Endodermal cell (in vitro differentiated cells): Measurements from ENCODE around the gene ESR2. TPM values are rescaled to one million over a fixed set of nuclear protein-coding genes. Genes with fewer than 3 reads are reported as not detected.

Experiments
- DNase-seq: peaks from one replicate; pipeline ENCODE4 v3.0.0-alpha.2; 2017
- H3K27ac ChIP-seq: 2 replicates; pipeline ENCODE4 v1.5.1; 2013; ENCODE audit warnings: mild to moderate bottlenecking, low read depth, low read length, moderate library complexity
- H3K27me3 ChIP-seq: 2 replicates; pipeline ENCODE4 v1.6.1; 2013; ENCODE audit warnings: mild to moderate bottlenecking, low read length, moderate library complexity; ENCODE audit not compliant: insufficient read depth, control insufficient read depth, poor library complexity, severe bottlenecking
- H3K36me3 ChIP-seq: 2 replicates; pipeline ENCODE4 v1.7.0; 2013; ENCODE audit warnings: mild to moderate bottlenecking, low read length, moderate library complexity; ENCODE audit not compliant: control insufficient read depth, insufficient read depth
- H3K4me1 ChIP-seq: one replicate; pipeline ENCODE4 v1.7.0; 2013; ENCODE audit warnings: low read length; ENCODE audit not compliant: control insufficient read depth, insufficient read depth
- H3K4me3 ChIP-seq: 2 replicates; pipeline ENCODE4 v1.5.1; 2013; ENCODE audit warnings: mild to moderate bottlenecking, low read length, moderate library complexity
- H3K9ac ChIP-seq: 2 replicates; pipeline ENCODE4 v1.6.1; 2013; ENCODE audit warnings: mild to moderate bottlenecking, low read length, moderate library complexity; ENCODE audit not compliant: poor library complexity, severe bottlenecking; ENCODE audit errors: extremely low read depth
- H3K9me3 ChIP-seq: 2 replicates; pipeline ENCODE4 v1.6.1; 2013; ENCODE audit warnings: mild to moderate bottlenecking, low read length, moderate library complexity; ENCODE audit not compliant: control insufficient read depth
- H3K27ac Mint-ChIP-seq: 2 replicates; pipeline ENCODE4 v1.8.0; 2020; ENCODE audit warnings: mixed read lengths
- H3K27me3 Mint-ChIP-seq: 2 replicates; pipeline ENCODE4 v1.8.0; 2021; ENCODE audit warnings: mild to moderate bottlenecking, mixed read lengths; ENCODE audit not compliant: insufficient read depth
- H3K36me3 Mint-ChIP-seq: 2 replicates; pipeline ENCODE4 v1.8.0; 2020; ENCODE audit warnings: low read depth, mixed read lengths
- H3K4me1 Mint-ChIP-seq: 2 replicates; pipeline ENCODE4 v1.8.0; 2020; ENCODE audit warnings: mixed read lengths
- H3K4me3 Mint-ChIP-seq: 2 replicates; pipeline ENCODE4 v1.8.0; 2020; ENCODE audit warnings: mild to moderate bottlenecking, moderate library complexity, mixed read lengths
- H3K9me3 Mint-ChIP-seq: 2 replicates; pipeline ENCODE4 v1.8.0; 2020; ENCODE audit warnings: mild to moderate bottlenecking, mixed read lengths
- CTCF ChIP-seq: fragments of 200-600 bp; sonication (generic); conservative IDR thresholded peaks from 2 replicates; pipeline ENCODE4 v1.5.0; 2021; ENCODE audit warnings: antibody characterized with exemption, mild to moderate bottlenecking
- WGBS, 2 experiments: methylation state at CpG; one replicate each; pipeline versions ENCODE4 v1.1.5 to v1.1.7; 2013; ENCODE audit warnings: missing lambda C conversion rate in 2 of 2, mixed read lengths in 1 of 2; ENCODE audit not compliant: insufficient coverage in 1 of 2, insufficient read length in 1 of 2; 5-methylcytosine and 5-hydroxymethylcytosine counted together
- total RNA-seq, 2 donors: library from RNA; stranded (reverse); fragmentation: NEBNext Ultra II Directional in 1 of 2; extraction: Animal tissue kit (Norgen Biotek cat#: 25700) in 1 of 2; gene quantifications; 2 replicates in 1 of 2; 3 replicates in 1 of 2; pipeline ENCODE4 v1.2.1, GENCODE V29; 2021

ESR2 gene
- total RNA-seq, 2 donors from 2014 or later = 0.57 to 0.66 TPM

- no peaks in the 10 kb centered on the region for H3K4me1 ChIP-seq
- H3K9me3 ChIP-seq = no peaks in the 10 kb centered on the region
- no peak overlapping the region for H3K27ac ChIP-seq
- H3K27me3 Mint-ChIP-seq = no peaks in the 10 kb centered on the region
- peaks cover 22% of the 10 kb centered on the region for H3K36me3 Mint-ChIP-seq
- 93 to 100% methylated on average over 2 to 3 of the region's 3 CpGs for WGBS, 2 experiments
- DNase-seq = no peak
- H3K36me3 ChIP-seq = peaks cover 5% of the 10 kb centered on the region
- peaks cover 44% of the 10 kb centered on the region for H3K4me1 Mint-ChIP-seq
- H3K4me3 Mint-ChIP-seq = no peak overlapping the region
- H3K4me3 ChIP-seq = no peak overlapping the region
- H3K27me3 ChIP-seq = no peaks in the 10 kb centered on the region
- no peak overlapping the region for H3K27ac Mint-ChIP-seq
- no peak for TF ChIP-seq CTCF
- H3K9ac ChIP-seq = no peak overlapping the region
- H3K9me3 Mint-ChIP-seq = no peaks in the 10 kb centered on the region
These were observed 95.7 kb downstream of the ESR2 start for GRCh38 chr14:64198486-64198885.

- H3K9ac ChIP-seq = no peak overlapping the region
- Mint-ChIP-seq H3K36me3 (peaks cover 20% of the 10 kb centered on the region), H3K4me1 (peaks cover 46% of the 10 kb centered on the region), H3K9me3 (no peaks in the 10 kb centered on the region), H3K27ac (no peak overlapping the region), H3K4me3 (no peak overlapping the region), H3K27me3 (no peaks in the 10 kb centered on the region)
- peaks cover 2% of the 10 kb centered on the region for H3K36me3 ChIP-seq
- H3K4me3 ChIP-seq = no peak overlapping the region
- no peaks in the 10 kb centered on the region for H3K4me1 ChIP-seq
- H3K9me3 ChIP-seq = no peaks in the 10 kb centered on the region
- H3K27ac ChIP-seq = no peak overlapping the region
- WGBS, 2 experiments = 79 to 81% methylated on average over 3 of the region's 3 CpGs
- no peak for DNase-seq
- no peaks in the 10 kb centered on the region for H3K27me3 ChIP-seq
- no peak for TF ChIP-seq CTCF
These were observed 96.2 kb downstream of the ESR2 start for GRCh38 chr14:64197996-64198395.

GRCh38 chr14:64196814-64197411 lies 97.3 kb downstream of the ESR2 start:
- H3K4me3 Mint-ChIP-seq = peak overlapping the region; percentile 47
- no peak for TF ChIP-seq CTCF
- H3K9me3 ChIP-seq = no peaks in the 10 kb centered on the region
- H3K9ac ChIP-seq = no peak overlapping the region
- peaks cover 18% of the 10 kb centered on the region for H3K36me3 Mint-ChIP-seq
- peak; percentile 90 for DNase-seq
- H3K27me3 ChIP-seq = no peaks in the 10 kb centered on the region
- no peaks in the 10 kb centered on the region for H3K9me3 Mint-ChIP-seq
- peak overlapping the region; percentile 63 for H3K27ac ChIP-seq
- peak overlapping the region; percentile 92 for H3K27ac Mint-ChIP-seq
- WGBS, 2 experiments = 18 to 22% methylated on average over 17 to 20 of the region's 20 CpGs
- H3K36me3 ChIP-seq = peaks cover 1% of the 10 kb centered on the region
- peaks cover 49% of the 10 kb centered on the region for H3K4me1 Mint-ChIP-seq
- H3K4me1 ChIP-seq = no peaks in the 10 kb centered on the region
- no peaks in the 10 kb centered on the region for H3K27me3 Mint-ChIP-seq
- peak overlapping the region; percentile 61 for H3K4me3 ChIP-seq
